Stimulated activated naive CD4-positive, alpha-beta T cell (primary cell): ENCODE data around the gene CES2.
A peak's percentile ranks its signal among the peaks of the same experiment; 100 is the strongest.
"Not testable (repeated sequence)": the region's sequence is repeated elsewhere in the genome, so short reads cannot be mapped to it uniquely, and the experiment has no call there.

ENCODE experiments used
- DNase-seq, 6 experiments: peaks; one replicate each; lab custom pipeline; 2025; lab: John Stamatoyannopoulos, UW

Gene CES2

GRCh38 chr16:66953462-66954096 lies 18.3 kb downstream of the CES2 start:
- DNase-seq, result no peak

GRCh38 chr16:66954097-66954659 lies 18.9 kb downstream of the CES2 start:
- DNase-seq, result peak; percentile 28 to 76 (median 60)

GRCh38 chr16:66955363-66956153 lies 20.2 kb downstream of the CES2 start:
- not testable (repeated sequence) for DNase-seq

GRCh38 chr16:66956154-66956457 lies 20.8 kb downstream of the CES2 start:
- not testable (repeated sequence) for DNase-seq

- no peak for DNase-seq
Measured at GRCh38 chr16:66958857-66959703, 23.8 kb downstream of the CES2 start.

GRCh38 chr16:66959704-66960161 lies 24.4 kb downstream of the CES2 start:
- no peak for DNase-seq

GRCh38 chr16:66960270-66960669 lies 25.0 kb downstream of the CES2 start:
- DNase-seq, result no peak

GRCh38 chr16:66961065-66961744 lies 25.9 kb downstream of the CES2 start, which contains the start of gene CES3:
Gene CES3 (plus strand): TSS chr16:66961266. CDS start chr16:66961308, 42 bp downstream.
- peak in 5 of 6 experiments; percentile 8 to 30 (median 15) for DNase-seq

- DNase-seq, result no peak
Measured at GRCh38 chr16:66961914-66962313, 26.6 kb downstream of the CES2 start.

GRCh38 chr16:66964049-66964448 lies 28.7 kb downstream of the CES2 start:
- DNase-seq, result no peak

GRCh38 chr16:66968847-66969246 lies 33.5 kb downstream of the CES2 start:
- no peak for DNase-seq

- no peak for DNase-seq
Measured at GRCh38 chr16:66970775-66971720, 35.7 kb downstream of the CES2 start.

GRCh38 chr16:66972983-66973382 lies 37.7 kb downstream of the CES2 start:
- DNase-seq, result no peak

- DNase-seq, result no peak
Measured at GRCh38 chr16:66973716-66974115, 38.4 kb downstream of the CES2 start.

GRCh38 chr16:66974156-66974931 lies 39.0 kb downstream of the CES2 start:
- not testable (repeated sequence) for DNase-seq

- peak in 4 of 6 experiments; percentile 7 to 18 (median 8) for DNase-seq
Measured at GRCh38 chr16:66974932-66975246, 39.6 kb downstream of the CES2 start.

GRCh38 chr16:66975302-66975893 lies 40.1 kb downstream of the CES2 start:
- DNase-seq, result no peak

GRCh38 chr16:66976746-66977145 lies 41.4 kb downstream of the CES2 start:
- no peak for DNase-seq
